WTC11 (cell line): ENCODE results near the gene CTAGE8. TPM values are rescaled to one million over a fixed set of nuclear protein-coding genes. Genes with fewer than 3 reads are reported as not detected.
A peak's percentile ranks its signal among the peaks of the same experiment; 100 is the strongest.
"Not testable (repeated sequence)": the region's sequence is repeated elsewhere in the genome, so short reads cannot be mapped to it uniquely, and the experiment has no call there.

ENCODE experiments used
- ATAC-seq: fragments of 200-7000 bp; cut with Tn5 transposase; 2 replicates; pipeline ENCODE4 v1.10.0; 2021; ENCODE audit warnings: mild to moderate bottlenecking, moderate library complexity
- CTCF ChIA-PET: fragments of 300-600 bp; sonication (Branson Sonifier 250); formaldehyde crosslinking; loops from one replicate; lab custom pipeline; 2021; ENCODE audit warnings: antibody characterized with exemption; lab: Charles Lee
- POLR2A ChIA-PET: fragments of 350-600 bp; sonication (Branson Sonifier 250); formaldehyde crosslinking; loops from one replicate; lab custom pipeline; 2021; ENCODE audit warnings: antibody characterized with exemption; lab: Charles Lee
- DNase-seq: peaks from one replicate; pipeline ENCODE4 v3.0.0; 2021; ENCODE audit warnings: low spot score
- H3K27ac Mint-ChIP-seq: 2 replicates; pipeline ENCODE4 v1.8.0; 2021; ENCODE audit warnings: mixed read lengths
- H3K27me3 Mint-ChIP-seq: 2 replicates; pipeline ENCODE4 v1.8.0; 2021; ENCODE audit warnings: low read depth, mild to moderate bottlenecking, moderate library complexity, mixed read lengths
- H3K36me3 Mint-ChIP-seq: 2 replicates; pipeline ENCODE4 v1.8.0; 2021; ENCODE audit warnings: mixed read lengths
- H3K4me1 Mint-ChIP-seq: 2 replicates; pipeline ENCODE4 v1.8.0; 2022; ENCODE audit warnings: mixed read lengths
- H3K4me3 Mint-ChIP-seq: 2 replicates; pipeline ENCODE4 v1.8.0; 2021; ENCODE audit warnings: mild to moderate bottlenecking, moderate library complexity, mixed read lengths
- H3K9me3 Mint-ChIP-seq: 2 replicates; pipeline ENCODE4 v1.8.0; 2021; ENCODE audit warnings: mixed read lengths
- CTCF ChIP-seq: fragments of 200-600 bp; IDR thresholded peaks from 2 replicates; pipeline ENCODE4 v1.8.0; 2022; ENCODE audit warnings: antibody characterized with exemption
- total RNA-seq: library from RNA; stranded (reverse); gene quantifications from 3 replicates; pipeline ENCODE4 v1.2.3, GENCODE V29; 2021

The CTAGE8 gene
- total RNA-seq, 1 experiment from 2014 or later, result 5.6 TPM

- H3K4me1 Mint-ChIP-seq, POLR2A ChIA-PET, ATAC-seq, CTCF ChIA-PET, H3K4me3 Mint-ChIP-seq, H3K27ac Mint-ChIP-seq, DNase-seq, H3K27me3 Mint-ChIP-seq, H3K9me3 Mint-ChIP-seq, H3K36me3 Mint-ChIP-seq: not testable (repeated sequence)
These were observed 22.5 kb upstream of the CTAGE8 start for GRCh38 chr7:144291607-144292006.

GRCh38 chr7:144287171-144287784, 18.2 kb upstream of the CTAGE8 start:
- H3K27me3 Mint-ChIP-seq, H3K9me3 Mint-ChIP-seq, H3K27ac Mint-ChIP-seq, POLR2A ChIA-PET, ATAC-seq, H3K4me3 Mint-ChIP-seq, H3K4me1 Mint-ChIP-seq, DNase-seq, CTCF ChIA-PET, H3K36me3 Mint-ChIP-seq: not testable (repeated sequence)

- peak; percentile 58 for ATAC-seq
- CTCF ChIA-PET, POLR2A ChIA-PET, H3K4me3 Mint-ChIP-seq, DNase-seq, H3K9me3 Mint-ChIP-seq, H3K27me3 Mint-ChIP-seq, H3K4me1 Mint-ChIP-seq, H3K36me3 Mint-ChIP-seq, H3K27ac Mint-ChIP-seq: not testable (repeated sequence)
These were observed 14.6 kb upstream of the CTAGE8 start for GRCh38 chr7:144283716-144284115.

- DNase-seq, H3K27me3 Mint-ChIP-seq, H3K4me3 Mint-ChIP-seq, H3K4me1 Mint-ChIP-seq, POLR2A ChIA-PET, H3K27ac Mint-ChIP-seq, H3K9me3 Mint-ChIP-seq, ATAC-seq, H3K36me3 Mint-ChIP-seq, CTCF ChIA-PET: not testable (repeated sequence)
These were observed 13.4 kb upstream of the CTAGE8 start for GRCh38 chr7:144282490-144282889.

- DNase-seq, H3K36me3 Mint-ChIP-seq, H3K4me3 Mint-ChIP-seq, H3K27me3 Mint-ChIP-seq, POLR2A ChIA-PET, H3K27ac Mint-ChIP-seq, H3K9me3 Mint-ChIP-seq, CTCF ChIA-PET, H3K4me1 Mint-ChIP-seq: not testable (repeated sequence)
- ATAC-seq, result peak; percentile 57
These were observed 12.9 kb upstream of the CTAGE8 start for GRCh38 chr7:144281981-144282380.

GRCh38 chr7:144280010-144280409, 10.9 kb upstream of the CTAGE8 start:
- H3K9me3 Mint-ChIP-seq, H3K4me1 Mint-ChIP-seq, POLR2A ChIA-PET, H3K27me3 Mint-ChIP-seq, CTCF ChIA-PET, H3K4me3 Mint-ChIP-seq, DNase-seq, H3K27ac Mint-ChIP-seq: not testable (repeated sequence)
- H3K36me3 Mint-ChIP-seq, result peaks cover 12% of the 10 kb centered on the region
- ATAC-seq, result peak; percentile 66
- TF ChIP-seq CTCF, result peak; percentile 34

GRCh38 chr7:144275281-144275680, 6.2 kb upstream of the CTAGE8 start:
- POLR2A ChIA-PET, H3K4me3 Mint-ChIP-seq, DNase-seq, H3K27ac Mint-ChIP-seq, H3K4me1 Mint-ChIP-seq, ATAC-seq, CTCF ChIA-PET, H3K27me3 Mint-ChIP-seq, H3K9me3 Mint-ChIP-seq: not testable (repeated sequence)
- H3K36me3 Mint-ChIP-seq, result peaks cover 17% of the 10 kb centered on the region

- DNase-seq, H3K9me3 Mint-ChIP-seq, H3K4me1 Mint-ChIP-seq, CTCF ChIA-PET, H3K4me3 Mint-ChIP-seq, H3K27me3 Mint-ChIP-seq, POLR2A ChIA-PET, ATAC-seq, H3K36me3 Mint-ChIP-seq, H3K27ac Mint-ChIP-seq: not testable (repeated sequence)
These were observed 4.4 kb downstream of the CTAGE8 start, which contains the start of gene OR2A7 for GRCh38 chr7:144264692-144265091. Gene OR2A7 (minus strand): TSS chr7:144264792. CDS start chr7:144259628, 5,164 bp downstream.

GRCh38 chr7:144262128-144262527, 7.0 kb downstream of the CTAGE8 start:
- not testable (repeated sequence) for H3K27me3 Mint-ChIP-seq

GRCh38 chr7:144259067-144259466, 10.0 kb downstream of the CTAGE8 start:
- not testable (repeated sequence) for H3K27me3 Mint-ChIP-seq, H3K9me3 Mint-ChIP-seq

More at GRCh38 chr7:144262128-144262527, 7.0 kb downstream of the CTAGE8 start:
- H3K27ac Mint-ChIP-seq, H3K36me3 Mint-ChIP-seq, H3K4me1 Mint-ChIP-seq, CTCF ChIA-PET, ATAC-seq, POLR2A ChIA-PET, H3K9me3 Mint-ChIP-seq, H3K4me3 Mint-ChIP-seq, DNase-seq: not testable (repeated sequence)

More at GRCh38 chr7:144259067-144259466, 10.0 kb downstream of the CTAGE8 start:
- DNase-seq, CTCF ChIA-PET, POLR2A ChIA-PET, H3K27ac Mint-ChIP-seq, H3K36me3 Mint-ChIP-seq, H3K4me3 Mint-ChIP-seq: not testable (repeated sequence)
- peaks cover 14% of the 10 kb centered on the region for H3K4me1 Mint-ChIP-seq
- ATAC-seq, result peak; percentile 33
